GM12864 (cell line): ENCODE results near the gene TBC1D1.

ENCODE experiments used
- DNase-seq: peaks from one replicate; pipeline ENCODE4 v3.0.0-alpha.2; 2011; ENCODE audit warnings: low read depth
- H3K4me3 ChIP-seq: 2 replicates; pipeline ENCODE4 v1.5.1; 2011; ENCODE audit warnings: mild to moderate bottlenecking, low read depth, low read length, control low read depth
- CTCF ChIP-seq: IDR thresholded peaks from 2 replicates; pipeline ENCODE4 v1.5.1; 2011; ENCODE audit warnings: low read depth, mild to moderate bottlenecking, moderate library complexity, low read length, control low read depth, inconsistent platforms; ENCODE audit errors: missing control alignments

Gene TBC1D1

GRCh38 chr4:38120772-38121171 is 229.9 kb downstream of the TBC1D1 start:
- no peak overlapping the region for H3K4me3 ChIP-seq
- DNase-seq, result no peak
- TF ChIP-seq CTCF, result no peak

- no peak overlapping the region for H3K4me3 ChIP-seq
- DNase-seq, result no peak
- TF ChIP-seq CTCF, result no peak
Measured at GRCh38 chr4:38122060-38122459, 231.2 kb downstream of the TBC1D1 start.

- DNase-seq, result no peak
- no peak for TF ChIP-seq CTCF
- no peak overlapping the region for H3K4me3 ChIP-seq
Measured at GRCh38 chr4:38123555-38123954, 232.7 kb downstream of the TBC1D1 start.

- no peak for DNase-seq
- TF ChIP-seq CTCF, result no peak
- H3K4me3 ChIP-seq, result no peak overlapping the region
Measured at GRCh38 chr4:38124961-38125360, 234.1 kb downstream of the TBC1D1 start.

GRCh38 chr4:38125816-38126215 is 234.9 kb downstream of the TBC1D1 start:
- TF ChIP-seq CTCF, result no peak
- no peak for DNase-seq
- no peak overlapping the region for H3K4me3 ChIP-seq

GRCh38 chr4:38128478-38129459 is 237.9 kb downstream of the TBC1D1 start:
- no peak for TF ChIP-seq CTCF
- H3K4me3 ChIP-seq, result no peak overlapping the region
- DNase-seq, result peak; percentile 85
